Stimulated activated CD4-positive, alpha-beta T cell treated with anti-CD3 and anti-CD28 coated beads, Interleukin-15, amount 100 ng/mL, for 48 hours (primary cell): ENCODE measurements around the gene MT1B.
A peak's percentile ranks its signal among the peaks of the same experiment; 100 is the strongest.
"Not testable (repeated sequence)": the region's sequence is repeated elsewhere in the genome, so short reads cannot be mapped to it uniquely, and the experiment has no call there.

Experiments
- DNase-seq, 2 donors: peaks; one replicate each; pipeline ENCODE4 v3.0.0-alpha.2; 2020; ENCODE audit warnings: low read depth in 2 of 2

Gene MT1B

DNA sequence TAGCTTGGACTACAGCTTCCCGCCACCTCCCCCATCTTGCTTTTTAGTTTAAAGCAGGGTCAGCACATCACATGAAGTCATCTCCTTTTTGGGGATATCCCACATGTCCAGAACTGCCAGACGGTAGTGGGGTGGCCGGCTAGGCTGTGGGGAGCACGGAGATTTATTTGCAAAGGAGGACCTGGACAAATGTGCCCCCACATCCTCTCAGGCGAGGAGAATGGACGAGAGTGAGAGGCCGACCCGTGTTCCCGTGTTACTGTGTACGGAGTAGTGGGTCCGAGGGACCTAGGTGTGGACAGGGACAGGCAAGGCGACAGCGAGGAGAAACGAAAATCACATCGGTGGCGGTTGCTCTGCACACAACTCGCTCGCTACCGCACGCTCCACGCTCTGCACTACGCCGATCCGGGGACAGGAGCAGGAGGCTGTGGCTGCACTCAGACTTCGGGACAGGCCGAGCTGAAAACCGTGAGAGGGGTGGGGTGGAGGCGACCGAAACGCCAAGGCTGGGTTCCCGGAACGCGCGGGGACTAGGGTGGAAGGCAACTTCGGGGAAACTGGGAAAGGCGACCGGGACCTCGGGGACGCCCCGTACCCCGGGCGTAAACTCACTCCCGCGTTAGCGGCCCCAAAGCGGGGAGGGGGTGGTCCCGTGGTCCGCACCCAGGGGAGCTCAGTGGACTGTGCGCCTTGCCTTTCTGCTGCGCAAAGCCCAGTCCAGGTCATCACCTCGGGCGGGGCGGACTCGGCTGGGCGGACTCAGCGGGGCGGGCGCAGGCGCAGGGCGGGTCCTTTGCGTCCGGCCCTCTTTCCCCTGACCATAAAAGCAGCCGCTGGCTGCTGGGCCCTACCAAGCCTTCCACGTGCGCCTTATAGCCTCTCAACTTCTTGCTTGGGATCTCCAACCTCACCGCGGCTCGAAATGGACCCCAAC is 13.6 kb upstream of the MT1B start, which contains the start of gene MT1A:
MT1A (plus strand) TSS at position 853 of the 937 bp plus-strand sequence; CDS start at position 926, 73 bp downstream.
- DNase-seq = no peak

DNA sequence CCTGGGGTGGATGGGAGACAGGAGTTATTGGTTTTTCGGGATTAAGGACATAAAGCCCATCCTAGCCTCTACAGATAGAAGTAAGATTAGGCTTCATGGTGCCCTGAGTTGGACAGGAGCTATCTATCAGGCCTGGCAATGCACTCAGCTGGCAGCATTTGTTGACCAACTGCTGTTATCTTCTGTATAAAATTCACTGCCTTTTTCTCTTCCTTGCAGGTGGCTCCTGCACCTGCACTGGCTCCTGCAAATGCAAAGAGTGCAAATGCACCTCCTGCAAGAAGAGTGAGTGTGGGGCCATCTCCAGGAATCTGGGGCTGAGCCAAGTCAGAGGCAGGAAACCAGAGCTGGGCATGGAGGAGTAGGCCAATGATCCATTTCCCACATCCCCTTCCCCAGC is 12.6 kb upstream of the MT1B start:
- no peak for DNase-seq

DNA sequence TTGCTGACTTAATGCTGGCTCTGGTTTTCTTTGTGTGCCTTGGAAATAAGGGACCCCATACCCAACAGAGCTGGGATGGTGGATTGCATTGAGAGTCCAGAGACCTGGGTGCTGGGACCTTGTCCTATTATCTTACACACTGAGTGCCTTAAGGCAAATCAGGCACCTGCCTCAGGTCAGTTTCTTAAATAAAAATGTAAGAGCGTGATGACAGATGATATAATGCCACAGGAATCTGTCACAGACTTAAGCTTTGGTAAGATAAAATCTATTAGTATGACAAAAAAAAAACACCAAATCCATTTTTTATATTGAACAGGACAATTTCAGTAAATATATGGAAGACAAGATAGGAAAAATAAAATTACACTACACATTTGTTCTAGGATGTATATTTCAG is 11.6 kb upstream of the MT1B start:
- no peak for DNase-seq

DNA sequence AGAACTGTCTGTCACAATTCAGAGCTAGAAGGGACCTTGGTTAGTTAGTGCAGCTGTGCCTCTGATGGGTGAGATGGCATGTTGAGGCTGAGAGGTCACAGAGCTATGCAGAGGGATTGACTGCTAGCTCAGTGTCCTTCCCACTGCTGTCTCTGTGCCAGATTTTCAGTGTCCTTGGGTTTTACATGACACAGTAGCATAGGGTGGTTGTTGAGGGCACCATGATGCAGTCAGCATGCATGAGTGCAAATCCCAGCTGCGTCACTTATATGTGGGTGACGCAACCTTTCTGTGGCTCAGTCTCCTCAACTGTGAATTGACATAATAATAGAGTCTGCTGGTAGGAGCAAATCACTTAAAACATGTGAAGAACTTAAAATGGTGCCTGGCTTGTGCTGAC is 10.5 kb upstream of the MT1B start:
- no peak for DNase-seq

DNA sequence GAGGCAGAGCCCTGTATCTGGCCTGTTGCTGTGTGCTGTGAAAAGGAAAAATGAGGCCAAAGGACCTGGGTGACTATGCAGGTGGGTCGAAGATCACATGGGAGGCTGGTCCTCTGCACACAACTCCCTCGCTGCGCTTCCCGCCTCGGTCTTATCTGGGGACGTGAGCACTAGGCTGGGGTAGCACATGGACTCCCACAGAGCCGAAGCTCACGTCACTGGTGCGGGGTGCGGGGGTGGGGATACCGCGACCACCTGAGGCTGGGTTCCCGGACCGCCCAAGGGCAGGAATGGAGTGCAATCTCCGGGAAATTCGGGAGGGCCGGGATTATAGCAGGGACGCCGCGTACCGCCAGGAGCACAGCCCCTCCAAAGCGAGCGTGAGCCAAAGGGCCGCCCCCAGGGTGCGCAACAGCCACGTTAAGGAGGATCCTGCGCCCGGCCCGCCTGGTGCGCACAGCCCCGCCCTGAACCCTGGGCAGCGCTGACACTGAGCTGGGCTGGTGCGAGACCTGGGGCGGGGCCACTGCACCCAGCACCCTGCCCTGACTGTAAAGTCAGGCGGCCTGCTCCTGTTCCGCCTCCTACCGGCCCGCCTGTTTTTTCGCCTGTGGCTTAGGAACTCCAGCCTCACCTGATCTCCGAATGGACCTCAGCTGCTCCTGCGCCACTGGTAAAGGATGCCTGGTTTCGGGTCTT is 8.5 kb upstream of the MT1B start:
- peak; percentile 59 to 72 for DNase-seq

DNA sequence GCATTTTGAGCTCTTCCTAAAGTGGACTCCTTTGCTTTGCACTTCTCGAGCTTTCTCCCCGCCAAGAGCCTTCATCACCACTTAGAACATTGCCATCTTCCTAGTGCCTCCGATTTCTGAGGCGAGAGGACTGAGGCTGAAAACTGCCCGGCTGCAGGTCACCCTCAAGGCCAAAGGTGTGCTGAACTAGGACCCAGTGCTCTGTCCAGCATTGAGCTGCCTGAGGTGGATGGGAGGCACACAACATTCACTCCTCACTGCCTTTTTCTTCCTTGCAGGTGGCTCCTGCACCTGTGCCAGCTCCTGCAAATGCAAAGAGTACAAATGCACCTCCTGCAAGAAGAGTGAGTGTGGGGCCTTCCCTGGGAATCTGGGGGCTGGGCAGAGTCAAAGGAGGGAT is 7.9 kb upstream of the MT1B start:
- DNase-seq = no peak

DNA sequence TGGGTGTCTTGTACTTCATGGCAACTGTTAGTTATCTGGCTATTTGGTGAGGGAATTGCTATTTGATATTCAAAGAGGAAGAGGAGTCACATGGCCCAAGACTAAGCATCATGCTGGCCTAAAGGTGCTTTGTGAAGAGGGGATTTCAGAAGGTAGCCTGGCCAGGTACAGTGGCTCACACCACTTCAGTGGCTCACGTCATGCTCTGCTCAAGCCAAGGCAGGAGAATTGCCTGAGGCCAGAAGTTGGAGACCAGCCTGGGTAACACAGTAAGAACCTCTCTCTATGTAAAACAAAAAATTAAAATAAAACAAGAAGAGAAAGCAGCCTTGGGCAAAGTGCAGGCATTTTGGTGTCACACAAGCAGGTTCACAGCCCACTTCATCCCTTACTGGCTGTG is 6.4 kb upstream of the MT1B start:
- DNase-seq = no peak

DNA sequence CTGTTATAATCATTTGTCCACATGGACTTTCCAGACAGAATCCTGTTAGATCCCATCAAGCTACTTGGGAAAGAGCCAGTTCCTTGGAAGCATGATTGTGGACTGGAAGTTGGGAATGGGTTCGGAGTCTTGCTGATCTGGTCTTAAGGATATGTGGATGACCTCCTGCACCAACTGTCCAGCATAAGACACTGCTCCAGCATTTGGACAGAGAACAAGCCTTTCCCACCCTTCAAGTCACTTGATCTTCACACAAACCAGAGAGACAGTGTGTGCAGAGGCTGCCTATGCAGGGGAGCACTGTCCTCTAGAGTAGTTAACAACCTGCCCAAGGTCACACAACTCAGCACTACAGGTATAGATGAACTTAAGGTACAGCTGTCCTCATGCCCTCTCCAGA is 5.8 kb upstream of the MT1B start:
- DNase-seq = no peak

DNA sequence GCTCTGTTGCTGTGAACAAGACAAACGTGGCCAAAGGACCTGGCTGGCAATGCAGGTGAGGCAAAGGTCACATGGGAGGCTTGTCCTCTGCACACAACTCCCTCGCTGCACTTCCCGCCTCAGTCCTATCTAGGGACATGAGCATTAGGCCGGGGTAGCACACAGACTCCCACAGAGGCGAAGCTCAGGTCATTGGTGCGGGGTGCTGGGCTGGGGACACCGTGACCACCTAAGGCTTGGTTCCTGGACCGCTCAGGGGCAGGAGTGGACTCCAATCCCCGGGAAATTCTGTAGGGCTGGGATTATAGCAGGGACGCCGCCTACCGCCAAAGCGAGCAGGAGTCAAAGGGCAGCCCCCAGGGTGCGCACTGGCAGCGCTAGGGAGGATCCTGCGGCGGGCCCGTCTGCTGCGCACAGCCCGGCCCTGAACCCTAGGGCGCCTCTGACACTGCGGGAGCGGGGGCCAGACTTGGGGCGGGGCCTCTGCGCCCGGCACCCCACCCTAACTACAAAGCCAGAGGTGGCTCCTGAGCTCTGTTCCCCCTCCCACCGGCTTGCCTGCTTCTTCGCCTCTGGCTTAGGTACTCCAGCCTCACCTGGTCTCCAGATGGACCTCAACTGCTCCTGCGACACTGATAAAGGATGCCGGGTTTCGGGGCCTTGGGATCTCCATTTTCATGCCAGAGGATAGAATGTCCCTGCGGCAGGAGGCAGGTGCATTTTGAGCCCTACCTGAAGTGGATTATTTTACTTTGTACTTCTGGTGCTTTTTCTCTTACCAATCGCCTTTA is 3.9 kb upstream of the MT1B start:
- DNase-seq = no peak

DNA sequence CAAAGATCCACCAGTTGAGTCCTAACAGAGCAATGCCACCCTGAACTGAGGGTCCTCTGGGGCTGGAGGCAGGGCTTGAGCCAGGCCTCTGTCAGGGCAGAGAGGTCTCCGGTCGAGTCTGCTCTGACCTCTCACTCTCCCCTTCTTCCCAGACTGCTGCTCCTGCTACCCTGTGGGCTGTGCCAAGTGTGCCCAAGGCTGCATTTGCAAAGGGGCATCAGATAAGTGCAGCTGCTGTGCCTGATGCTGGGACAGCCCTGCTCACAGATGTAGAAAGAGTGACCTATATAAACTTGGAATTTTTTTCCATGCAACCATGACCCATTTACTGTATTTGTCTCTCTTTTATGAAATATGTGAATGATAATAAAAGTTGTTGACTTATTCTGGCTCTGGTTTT is 2.4 kb upstream of the MT1B start:
- no peak for DNase-seq

DNA sequence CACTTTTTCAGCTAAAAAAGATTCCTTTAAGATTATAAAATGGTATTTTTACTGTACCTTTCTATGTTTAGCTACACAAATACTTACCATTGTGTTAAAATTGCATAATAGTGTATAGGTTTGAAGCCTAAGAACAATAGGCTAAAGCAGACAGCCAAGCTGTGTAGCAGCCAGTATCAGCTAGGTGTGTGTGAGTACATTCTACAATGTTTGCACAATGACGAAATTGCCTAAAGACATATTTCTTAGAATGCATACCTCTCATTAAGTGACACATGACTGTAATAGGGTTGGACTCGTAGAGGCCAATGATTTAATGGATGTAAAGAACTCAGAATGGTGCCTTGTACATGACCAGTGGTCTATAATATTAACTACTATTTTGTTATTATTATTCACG is 1.9 kb upstream of the MT1B start:
- DNase-seq = no peak

DNA sequence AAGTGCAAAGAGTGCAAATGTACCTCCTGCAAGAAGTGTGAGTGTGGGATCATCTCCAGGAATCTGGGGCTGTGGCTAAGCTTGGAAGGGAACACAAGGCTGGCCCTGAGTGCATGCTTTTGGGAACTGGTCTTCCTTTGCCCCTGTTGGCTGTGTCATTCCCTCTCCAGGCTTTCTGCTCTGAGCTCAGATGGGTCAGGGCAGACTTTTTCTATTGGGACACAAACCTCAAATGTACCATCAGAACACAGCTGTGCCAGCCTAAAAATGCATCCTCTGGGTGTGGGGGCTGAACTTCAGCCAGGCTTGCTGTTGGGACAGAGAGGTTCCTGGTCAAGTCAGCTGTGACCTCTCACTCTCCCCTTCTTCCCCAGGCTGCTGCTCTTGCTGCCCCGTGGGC is 914 bp downstream of the MT1B start:
- DNase-seq = no peak

DNA sequence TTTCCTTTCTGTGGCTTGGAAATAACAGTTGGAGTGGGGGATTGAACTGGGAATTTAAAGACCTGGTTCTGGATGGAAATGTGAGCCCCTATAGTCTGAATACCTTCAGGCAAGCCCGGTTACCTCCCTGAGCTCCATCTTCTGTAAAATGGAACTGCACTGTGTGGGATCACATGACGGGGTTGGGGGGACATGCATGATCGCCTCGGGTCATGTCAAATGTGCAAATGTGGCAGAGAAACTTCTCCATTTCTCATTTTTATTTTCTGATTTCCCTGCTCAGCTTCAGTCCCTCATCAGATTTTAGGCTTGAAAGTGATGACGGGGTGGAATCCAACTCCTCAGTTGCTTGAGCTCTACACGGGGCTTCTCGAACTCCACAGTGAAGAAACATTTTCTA is 1.5 kb downstream of the MT1B start:
- no peak for DNase-seq

DNA sequence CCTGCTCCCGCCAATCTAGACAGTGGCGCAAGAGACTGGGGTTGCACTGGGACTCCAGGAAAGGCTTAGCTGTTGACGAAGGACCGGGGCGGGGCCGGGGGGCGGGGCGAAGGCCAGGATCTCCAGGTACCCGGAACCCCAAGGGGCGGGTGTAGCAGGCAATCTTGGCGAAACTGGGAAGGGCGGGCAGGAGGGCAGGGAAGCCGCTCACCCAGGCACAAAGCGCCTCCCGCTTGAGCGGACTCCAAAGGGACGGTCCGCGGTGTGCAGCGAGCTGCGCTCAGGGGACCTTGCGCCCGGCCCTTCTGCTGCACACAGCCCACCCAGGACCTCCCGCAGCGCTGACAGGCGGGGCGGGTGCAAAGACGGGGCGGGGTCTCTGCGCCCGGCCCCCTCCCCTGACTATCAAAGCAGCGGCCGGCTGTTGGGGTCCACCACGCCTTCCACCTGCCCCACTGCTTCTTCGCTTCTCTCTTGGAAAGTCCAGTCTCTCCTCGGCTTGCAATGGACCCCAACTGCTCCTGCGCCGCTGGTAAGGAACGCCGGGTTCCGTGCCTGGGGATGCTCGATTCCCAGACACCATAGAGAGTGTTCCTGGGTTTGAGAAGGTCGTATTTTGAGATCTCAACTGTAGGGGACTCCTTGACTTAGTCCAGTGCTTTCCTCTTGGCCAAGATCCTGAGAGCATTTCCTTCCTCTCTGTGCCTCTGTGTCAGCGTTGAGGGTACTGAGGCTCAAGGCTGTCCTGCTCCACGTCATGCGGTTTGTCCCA is 6.1 kb downstream of the MT1B start, which contains the start of gene MT1F:
MT1F (plus strand) TSS at position 405 of the 772 bp plus-strand sequence; CDS start at position 505, 100 bp downstream.
- DNase-seq = peak; percentile 33 to 49

DNA sequence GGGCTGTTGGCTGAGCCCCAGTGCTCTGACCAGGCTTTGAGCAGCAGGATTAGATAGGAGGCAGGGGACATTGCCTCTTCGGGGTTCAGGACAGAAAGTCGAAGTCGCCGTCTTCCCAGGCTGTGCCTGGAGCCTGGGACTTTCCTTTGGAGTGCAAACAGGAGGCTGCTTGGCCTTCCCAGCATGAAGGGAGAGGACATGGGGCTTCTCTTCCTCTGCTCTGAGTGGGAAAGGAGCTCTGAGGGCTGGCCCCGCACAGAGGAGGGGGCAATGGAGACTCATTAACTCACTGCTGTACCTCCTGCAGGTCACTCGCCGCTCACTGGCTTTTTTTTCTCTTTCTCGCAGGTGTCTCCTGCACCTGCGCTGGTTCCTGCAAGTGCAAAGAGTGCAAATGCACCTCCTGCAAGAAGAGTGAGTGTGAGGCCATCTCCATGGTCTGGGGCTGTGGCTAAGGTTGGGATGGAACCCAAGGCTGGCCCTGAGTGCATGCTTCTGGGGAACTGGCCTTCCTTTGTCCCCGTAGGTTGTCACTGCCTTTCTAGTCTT is 6.7 kb downstream of the MT1B start:
- DNase-seq = no peak

DNA sequence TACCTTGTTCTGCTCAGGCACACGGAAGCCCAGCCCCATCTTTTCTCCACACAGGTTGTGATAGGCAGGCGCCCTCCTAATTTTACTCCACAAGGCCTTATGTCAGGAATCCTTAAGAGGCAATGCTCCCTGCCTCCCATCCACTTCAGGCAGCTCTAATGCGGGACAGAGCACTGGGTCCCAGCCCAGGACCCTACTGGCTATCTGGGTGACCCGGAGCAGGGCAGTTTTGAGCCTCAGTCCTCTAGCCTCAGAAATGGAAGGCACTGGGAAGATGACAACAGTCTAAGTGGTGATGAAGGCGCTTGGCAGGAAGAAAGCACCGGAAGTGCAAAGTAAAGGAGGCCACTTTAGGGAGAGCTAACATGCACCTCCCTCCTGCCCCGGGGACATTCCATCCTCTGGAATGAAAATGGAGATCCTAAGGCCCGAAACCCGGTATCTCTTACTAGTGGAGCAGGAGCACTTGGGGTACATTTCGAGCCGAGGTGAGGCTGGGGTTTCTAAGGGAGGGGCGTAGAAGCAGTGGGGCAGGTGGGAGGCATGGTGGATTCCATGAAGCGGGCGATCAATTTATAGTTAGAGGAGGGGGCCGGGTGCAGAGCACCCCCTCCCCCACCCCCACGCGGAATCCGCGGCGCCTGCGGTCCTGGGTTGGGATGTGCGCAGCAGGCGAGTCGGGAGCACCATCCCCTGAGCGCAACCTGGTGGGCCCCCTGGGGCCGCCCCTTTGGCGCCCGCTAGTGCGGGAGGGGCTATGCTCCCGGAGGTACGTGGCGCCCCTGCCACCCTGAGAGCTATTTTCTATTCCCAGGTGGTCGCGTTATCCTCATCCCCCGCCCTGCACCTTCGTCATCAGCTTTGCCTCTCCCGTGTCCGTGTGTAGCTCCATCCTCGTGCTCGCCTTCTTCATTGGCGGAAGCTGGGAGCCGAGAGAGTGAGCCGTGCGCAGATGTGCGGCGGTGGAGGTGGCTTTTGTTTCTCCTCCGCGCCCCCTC is 11.0 kb downstream of the MT1B start:
- DNase-seq = no peak

DNA sequence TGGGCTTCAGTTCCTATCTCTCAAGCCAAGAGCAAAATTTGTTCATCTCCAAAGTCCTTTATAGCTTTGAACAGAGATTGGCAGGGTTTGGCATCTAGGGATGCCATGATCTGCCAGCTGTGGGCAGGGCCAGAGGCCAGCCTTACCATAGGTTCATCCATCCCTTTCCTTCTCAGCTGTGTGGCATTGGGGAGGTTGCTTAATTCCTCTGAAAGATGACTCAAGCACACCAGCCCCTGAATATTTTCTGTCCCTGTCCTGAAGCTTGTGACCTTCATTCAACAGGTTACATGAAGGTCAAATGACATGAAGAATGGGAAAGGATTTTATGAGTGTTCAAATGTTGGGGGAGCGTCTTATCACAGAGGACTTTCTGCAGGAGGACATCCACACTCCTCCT is 12.8 kb downstream of the MT1B start:
- DNase-seq = no peak

DNA sequence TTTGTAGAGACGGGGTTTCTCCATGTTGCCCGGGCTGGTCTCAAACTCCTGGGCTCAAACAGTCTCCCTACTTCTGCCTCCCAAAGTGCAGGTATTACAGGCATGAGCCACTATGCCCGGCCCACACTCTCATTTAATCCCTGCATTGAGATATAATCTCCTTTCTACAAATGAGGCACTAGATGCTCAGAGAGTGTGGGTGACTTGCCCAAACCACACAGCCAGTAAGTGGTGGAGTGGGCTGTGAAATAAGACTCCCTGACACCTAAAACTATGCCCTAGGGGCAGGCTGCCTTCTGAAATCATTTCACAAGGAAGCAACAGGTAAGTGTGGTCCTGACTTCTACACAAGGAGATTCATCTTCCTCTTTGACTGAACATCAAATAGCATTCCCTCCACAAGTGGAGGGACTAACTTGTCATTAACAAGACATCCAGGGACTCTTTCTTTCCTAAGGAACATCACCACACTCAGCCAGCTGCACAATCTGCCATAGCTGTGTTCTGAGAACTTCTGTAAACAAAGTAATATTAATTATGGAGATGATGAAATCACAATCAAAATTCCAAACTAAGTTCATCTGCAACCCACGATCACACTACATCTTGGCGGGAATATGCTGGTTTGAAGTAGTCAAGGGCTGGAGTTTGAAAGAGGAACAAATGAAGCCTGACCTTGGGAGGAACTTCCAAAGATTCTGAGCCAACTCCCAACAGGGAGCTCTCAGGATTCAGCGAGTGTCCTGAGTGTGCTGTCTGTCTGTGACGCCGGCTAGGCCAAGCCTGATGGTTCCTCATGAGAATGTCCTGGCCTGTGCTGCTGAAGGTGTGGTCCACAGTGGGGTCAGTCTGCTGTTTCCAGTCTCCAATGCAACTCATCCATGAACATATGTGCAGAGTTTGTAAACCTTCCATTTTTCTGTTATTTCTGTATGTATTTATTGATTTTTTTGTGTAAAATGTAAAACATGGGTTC is 13.9 kb downstream of the MT1B start:
- not testable (repeated sequence) for DNase-seq
